ENCODE results near the gene OR7C1.
"Not testable (repeated sequence)": the region's sequence is repeated elsewhere in the genome, so short reads cannot be mapped to it uniquely, and the experiment has no call there.

Gene OR7C1

DNA sequence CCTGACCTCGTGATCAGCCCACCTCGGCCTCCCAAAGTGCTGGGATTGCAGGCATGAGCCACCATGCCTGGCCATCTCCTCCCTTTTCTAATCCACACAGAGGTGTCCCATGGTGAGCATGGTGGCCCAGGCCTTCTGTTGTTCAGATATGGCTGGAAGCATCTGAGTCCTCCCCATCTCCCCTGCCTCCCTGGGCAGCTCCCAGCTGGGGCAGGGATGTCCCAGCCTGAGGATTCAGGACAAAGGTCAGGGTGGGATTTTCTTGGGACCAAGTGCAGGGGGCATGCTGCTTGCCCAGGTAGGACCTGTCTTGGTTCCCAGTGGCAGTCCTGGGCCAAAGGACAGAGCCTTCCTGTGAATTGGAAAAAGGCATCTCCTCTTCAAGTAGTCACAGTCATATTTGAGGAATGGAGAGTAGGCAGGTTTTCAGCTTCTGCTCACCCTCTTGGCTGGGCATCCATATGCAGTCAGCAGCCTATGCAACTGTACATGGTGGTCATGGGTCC is 67.5 kb downstream of the OR7C1 start:
- no peak for DNase-seq (ENCODE audit: low read depth in 2 of 2)

GRCh38 chr19:14765841-14766240 is 69.1 kb downstream of the OR7C1 start:
- not testable (repeated sequence) for DNase-seq (ENCODE audit: low read depth in 2 of 2)

GRCh38 chr19:14765403-14765802 is 69.6 kb downstream of the OR7C1 start:
- not testable (repeated sequence) for DNase-seq (ENCODE audit: low read depth in 2 of 2)

GRCh38 chr19:14764401-14764800 is 70.6 kb downstream of the OR7C1 start:
- no peak for DNase-seq (ENCODE audit: low read depth in 2 of 2)

GRCh38 chr19:14763497-14764145 is 71.4 kb downstream of the OR7C1 start:
- DNase-seq (ENCODE audit: low read depth in 2 of 2): no peak

DNA sequence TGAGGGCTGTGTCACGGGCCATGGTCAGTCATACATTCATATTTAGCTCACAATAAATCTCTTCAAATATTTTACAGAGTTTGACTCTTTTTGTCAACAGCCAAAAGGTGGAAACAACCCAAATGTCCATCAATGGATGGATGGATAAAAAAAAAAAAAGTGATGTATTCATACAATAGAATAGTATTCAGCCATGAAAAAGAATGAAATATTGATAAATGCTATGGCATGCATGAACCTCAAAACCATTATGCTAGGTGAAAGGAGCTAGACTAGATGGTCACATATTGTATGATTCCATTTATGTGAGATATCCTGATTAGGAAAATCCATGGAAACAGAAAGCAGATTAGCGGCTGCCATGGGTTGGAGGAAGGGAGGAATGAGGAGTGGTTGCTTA is 72.9 kb downstream of the OR7C1 start:
- no peak for DNase-seq (ENCODE audit: low read depth in 2 of 2)

GRCh38 chr19:14761607-14762006 is 73.4 kb downstream of the OR7C1 start:
- no peak for DNase-seq (ENCODE audit: low read depth in 2 of 2)

- DNase-seq (ENCODE audit: low read depth in 2 of 2): no peak
Measured at GRCh38 chr19:14758816-14759215, 76.2 kb downstream of the OR7C1 start.

GRCh38 chr19:14748601-14749000 is 86.4 kb downstream of the OR7C1 start:
- no peak for DNase-seq (ENCODE audit: low read depth in 2 of 2)

Measured in stimulated activated CD4-positive, alpha-beta T cell treated with anti-CD3 and anti-CD28 coated beads, Interleukin-1b, Interleukin-23, amount 100 ng/mL, for 1 hour (primary cell).